HG02943 (cell line): ENCODE measurements around the gene CLINT1.
A peak's percentile ranks its signal among the peaks of the same experiment; 100 is the strongest.
"Not testable (repeated sequence)": the region's sequence is repeated elsewhere in the genome, so short reads cannot be mapped to it uniquely, and the experiment has no call there.

Experiments used
- ATAC-seq: cut with Tn5 transposase; IDR thresholded peaks from one replicate; pipeline ENCODE4 v1.9.1; 2021; ENCODE audit warnings: mild to moderate bottlenecking, low read depth, moderate library complexity; ENCODE audit not compliant: unreplicated experiment

CLINT1 gene

DNA sequence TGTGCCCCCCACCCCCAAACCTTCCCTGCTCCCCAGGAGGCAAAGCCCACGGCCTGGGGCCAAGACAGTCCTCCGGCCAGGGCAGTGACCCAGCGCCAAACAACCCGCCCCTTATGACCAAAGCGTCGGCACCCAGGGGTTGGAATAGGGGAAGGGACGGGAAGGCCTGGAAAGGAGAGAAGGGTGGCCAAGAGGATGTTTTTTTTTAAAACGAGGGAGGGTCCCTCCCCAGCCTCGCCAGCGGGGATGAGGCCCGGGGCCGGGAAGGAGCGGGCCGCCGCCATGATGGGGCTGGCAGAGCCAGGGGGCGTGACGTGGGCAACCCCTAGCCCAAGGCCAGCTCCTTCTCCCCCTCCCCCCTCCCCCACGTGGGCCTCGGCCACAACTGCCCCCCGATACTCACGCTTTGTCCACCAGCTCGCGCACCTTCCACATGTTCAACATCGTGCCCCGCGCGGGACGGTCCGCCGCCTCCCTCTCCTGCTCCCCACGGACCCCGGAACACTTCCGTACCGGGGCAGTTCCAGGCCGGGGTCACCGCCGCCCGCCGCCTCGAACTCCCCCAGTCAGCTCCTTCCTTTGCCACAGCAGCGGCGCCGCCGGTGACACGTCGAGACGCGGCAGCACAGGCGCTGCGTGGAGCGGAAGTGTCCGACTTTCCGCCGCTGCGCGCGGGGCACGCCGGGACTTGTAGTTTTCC lies at the start of gene CLINT1:
Gene CLINT1, minus strand, starts transcription at position 619 of the 700 bp plus-strand sequence. Its CDS starts 175 bp downstream, at position 444.
- peak; percentile 34 for ATAC-seq

DNA sequence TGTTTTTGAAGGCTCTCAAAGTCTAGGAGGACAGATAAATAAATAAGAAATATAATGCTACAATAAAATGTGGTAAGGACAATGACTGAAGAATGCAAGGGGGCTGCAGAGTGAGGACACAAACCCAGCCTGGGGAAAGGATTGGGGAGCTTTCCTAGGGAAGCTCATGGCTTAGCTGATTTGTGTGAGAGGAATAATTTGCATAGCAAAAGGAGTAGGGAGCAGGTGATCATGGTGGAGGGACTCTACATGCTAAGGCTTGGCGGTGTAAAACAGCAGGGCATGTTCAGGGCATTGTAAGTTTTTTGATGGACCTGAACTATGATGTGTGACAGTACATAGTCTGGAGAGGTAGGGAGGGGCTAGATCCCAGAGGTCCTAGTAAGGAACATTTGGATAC lies 49.5 kb upstream of the CLINT1 start:
- no peak for ATAC-seq

DNA sequence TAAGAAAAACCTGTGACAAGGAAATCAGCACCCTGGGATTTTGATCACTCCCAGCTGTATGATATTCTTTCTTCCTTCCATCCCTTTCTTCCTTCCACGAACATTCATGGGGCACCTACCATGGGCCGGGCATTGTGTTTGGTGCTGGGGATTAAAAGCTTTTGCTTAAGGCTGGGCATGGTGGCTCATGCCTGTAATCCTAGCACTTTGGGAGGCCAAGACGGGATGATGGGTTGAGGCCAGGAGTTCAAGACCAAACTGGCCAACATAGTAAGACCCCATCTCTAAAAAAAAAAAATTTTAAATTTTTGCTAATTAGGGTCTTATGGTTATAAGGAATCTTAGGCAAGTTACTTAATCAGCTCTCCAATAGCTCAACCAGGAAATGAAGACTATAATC lies 48.5 kb upstream of the CLINT1 start:
- ATAC-seq, result no peak

DNA sequence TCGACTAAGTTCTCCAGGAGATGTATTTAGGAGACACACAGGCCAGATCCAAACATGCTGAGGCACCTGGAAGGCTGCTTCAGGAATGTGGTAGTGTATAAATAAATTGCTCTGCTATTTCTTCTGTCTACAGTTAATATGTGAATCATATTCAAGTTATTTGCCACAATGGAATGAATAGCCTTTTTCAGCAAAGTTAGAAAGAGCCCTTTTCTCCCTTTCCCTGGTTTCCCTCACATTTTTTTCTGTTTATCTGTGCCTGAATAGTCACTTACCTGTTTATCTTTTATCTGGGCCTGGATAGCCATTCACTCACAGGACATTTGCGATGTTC lies 44.1 kb upstream of the CLINT1 start:
- ATAC-seq, result no peak

DNA sequence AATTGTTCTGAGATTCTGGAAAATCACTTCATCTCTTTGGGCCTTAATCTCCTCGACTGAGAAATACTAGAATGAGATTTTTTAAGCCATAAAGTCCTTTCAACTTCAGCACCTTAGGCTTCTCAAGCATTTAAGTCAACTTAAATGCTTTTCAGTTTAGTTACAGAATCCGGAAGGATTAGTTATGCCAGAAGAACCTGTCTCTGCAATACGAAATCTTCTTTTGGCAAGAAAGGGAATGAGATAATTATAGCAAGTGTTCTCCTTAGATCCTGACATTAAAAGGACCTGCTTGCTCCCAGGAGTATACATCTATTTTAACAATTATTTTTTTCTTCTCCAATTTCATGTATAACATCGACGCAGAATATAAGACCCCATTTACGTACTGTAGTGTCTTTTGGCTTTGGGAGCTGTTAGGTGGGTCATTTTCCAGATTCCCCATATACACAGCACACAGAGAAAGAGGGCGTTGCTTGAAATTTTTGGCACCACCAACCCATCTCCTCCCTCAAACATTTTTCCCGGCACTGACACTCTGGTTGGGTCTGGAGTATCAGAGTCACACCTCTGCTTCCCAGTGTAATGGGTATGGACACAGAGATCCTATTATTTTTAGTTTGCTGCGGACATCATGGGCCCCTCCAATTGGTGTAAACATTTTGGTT lies 43.6 kb upstream of the CLINT1 start:
- ATAC-seq, result no peak

DNA sequence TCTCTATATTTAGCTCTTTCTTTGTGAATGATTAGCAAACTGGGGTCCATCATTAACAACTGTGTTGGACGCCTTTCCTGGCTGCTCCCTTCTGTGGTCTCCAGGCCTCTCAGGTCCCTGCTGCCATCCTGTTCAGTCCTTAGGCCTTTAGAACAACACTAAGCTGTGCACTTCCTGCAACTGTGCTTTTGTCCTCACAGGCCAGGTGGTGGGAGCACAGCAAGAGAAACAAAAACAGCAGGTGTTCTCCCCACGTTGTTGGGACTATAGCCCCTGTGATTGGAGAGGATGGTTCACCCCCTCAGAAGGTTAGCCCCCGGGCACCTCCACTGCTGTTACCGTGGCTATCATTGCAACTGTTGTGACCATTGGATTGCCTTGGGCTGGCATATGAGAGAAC lies 41.7 kb upstream of the CLINT1 start:
- no peak for ATAC-seq

DNA sequence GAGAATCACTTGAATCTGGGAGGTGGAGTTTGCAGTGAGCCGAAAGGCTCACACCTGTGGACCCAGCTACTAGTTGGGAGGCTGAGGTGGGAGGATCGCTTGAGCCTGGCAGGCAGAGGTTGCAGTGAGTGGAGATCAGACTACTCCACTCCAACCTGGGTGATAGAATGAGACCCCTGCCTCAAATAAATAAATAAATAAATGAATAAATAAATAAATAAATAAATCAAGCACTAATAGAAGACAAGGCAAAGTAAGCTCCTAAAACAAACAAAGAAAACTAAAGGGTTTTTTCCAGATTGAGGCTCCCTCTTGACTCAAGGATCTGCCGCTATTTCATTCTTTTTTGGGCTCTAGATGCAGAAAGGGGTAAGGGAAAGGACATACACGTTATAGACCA lies 34.7 kb upstream of the CLINT1 start:
- no peak for ATAC-seq

DNA sequence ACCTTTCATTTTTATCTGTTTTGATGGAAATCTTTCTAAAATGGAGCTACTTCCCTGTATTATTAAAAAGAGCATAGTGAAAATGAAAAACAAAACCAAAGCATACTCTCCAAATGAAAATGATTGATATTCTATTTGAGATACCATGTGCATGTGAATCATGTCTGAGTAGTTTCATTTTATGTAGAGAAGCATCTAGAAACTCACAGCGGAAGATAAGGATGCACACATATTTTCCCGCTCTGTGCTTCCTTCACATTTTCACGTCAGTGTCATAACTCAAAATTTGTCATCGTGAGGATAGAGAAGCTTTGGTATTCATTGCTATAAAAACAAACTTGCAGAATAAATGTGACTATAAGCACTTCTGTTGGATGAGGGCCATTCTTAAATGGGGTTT lies 34.0 kb upstream of the CLINT1 start:
- no peak for ATAC-seq

DNA sequence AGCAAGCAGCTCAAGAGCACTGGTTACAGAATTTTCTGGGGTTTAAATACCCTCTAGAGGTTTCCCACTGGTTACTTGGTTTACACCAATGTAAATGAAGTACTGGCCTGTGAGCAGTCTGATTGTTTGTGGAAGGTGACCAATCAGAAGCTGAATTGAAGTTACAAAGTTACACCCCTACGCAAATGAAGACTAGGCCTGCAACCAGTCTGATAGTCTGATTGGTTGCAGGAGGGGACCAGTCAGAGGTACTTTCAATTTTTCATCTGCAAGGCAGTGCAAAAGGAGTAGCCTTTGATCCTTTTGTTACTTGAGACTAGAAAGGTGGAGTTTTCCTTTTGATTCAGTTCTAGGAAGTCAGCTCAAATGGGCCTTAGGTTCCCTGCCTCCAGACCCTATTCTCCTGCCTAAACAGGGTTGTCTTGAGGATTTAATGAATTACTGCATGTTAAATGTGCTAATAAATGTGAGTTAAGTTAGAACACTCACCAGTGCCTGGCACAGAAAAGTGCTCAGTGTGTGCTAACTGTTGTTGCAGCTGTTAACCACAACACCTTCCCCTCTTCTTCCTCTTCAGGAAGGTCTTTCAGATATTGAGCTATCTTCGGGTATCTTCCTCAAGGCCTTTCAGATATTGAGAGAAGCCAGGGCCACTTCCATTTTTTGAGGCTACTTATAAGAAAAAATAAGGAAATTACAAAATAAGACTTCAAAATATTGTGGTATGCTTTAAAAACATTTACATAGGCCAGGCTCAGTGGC lies 32.1 kb upstream of the CLINT1 start:
- ATAC-seq, result no peak

DNA sequence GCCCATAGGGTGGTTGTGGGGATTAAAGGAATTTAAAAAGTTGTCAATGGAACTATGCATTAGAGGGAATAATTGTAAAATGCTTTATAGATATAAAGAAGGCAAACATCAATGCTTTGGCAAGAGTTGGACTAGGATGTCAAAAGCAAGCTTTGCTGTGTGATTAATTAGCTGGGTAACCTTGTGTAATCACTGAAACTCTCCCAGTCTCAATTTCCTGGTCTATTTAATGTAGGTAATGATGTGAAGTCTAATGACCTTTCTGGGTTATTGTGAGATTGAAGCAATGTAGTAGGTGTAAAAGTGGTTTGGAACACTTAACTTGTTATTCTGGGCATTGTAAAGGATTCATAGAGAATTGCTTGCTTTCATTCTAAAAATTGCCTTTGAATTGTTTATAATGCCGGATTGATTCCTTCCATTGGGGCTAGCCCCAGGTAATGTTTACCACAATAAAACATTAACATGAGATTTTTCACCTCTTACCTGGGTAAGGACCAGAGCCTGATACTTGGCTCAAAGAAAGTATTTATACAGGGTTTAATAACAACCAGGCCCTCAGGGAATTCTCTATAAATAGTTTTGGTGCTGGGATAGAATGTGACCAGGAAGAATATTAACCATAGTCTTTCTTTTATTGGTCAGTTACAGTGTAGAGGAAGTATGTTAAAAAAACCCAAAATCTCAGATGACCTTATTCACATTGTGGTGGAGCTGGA lies 30.0 kb upstream of the CLINT1 start:
- no peak for ATAC-seq

DNA sequence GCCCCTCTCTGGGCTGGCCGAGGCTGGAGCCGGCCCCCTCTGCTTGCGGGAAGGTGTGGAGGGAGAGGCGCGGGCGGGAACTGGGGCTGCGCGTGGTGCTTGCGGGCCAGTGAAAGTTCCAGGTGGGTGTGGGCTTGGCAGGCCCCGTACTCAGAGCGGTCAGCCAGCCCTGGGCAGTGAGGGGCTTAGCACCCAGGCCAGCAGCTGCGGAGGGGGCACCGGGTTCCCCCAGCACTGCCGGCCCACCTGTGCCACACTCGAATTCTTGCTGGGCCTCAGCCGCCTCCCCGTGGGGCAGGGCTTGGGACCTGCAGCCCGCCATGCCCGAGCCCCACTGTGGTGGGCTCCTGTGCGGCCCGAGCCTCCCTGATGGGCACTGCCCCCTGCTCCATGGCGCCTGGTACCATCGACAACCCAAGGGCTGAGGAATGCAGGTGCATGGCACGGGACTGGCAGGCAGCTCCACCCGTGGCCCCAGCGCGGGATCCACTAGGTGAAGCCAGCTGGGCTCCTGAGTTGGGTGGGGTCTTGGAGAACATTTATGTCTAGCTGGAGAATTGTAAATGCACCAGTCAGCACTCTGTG lies 27.9 kb upstream of the CLINT1 start:
- ATAC-seq, result no peak

DNA sequence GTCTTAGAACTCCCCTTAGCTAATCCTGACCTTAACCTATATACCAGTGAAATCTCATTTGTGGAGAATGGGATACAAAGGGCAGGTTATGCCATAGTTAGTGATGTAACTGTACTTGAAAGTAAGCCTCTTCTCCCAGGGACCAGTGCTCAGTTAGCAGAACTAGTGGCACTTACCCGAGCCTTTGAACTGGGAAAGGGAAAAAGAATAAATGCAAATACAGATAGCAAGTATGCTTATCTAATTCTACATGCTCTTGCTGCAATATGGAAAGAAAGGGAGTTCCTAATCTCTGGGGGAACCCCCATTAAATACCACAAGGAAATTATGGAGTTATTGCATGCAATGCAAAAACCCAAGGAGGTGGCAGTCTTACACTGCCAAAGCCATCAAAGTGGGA lies 26.1 kb upstream of the CLINT1 start:
- ATAC-seq, result not testable (repeated sequence)

DNA sequence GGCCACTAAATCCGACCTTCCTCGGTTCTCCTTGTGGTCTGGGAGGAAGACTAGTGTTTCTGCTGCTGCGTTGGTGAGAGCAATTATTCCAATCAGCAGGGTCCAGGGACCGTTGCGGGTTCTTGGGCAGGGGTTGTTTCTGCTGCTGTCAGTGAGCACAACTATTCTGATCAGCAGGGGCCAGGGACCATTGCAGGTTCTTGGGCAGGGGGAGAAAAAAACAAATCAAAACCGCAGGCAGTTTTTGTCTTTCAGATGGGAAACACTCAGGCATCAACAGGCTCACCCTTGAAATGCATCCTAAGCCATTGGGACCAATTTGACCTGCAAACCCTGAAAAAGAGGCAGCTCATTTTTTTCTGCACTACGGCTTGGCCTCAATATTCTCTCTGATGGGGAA lies 22.6 kb upstream of the CLINT1 start:
- ATAC-seq, result not testable (repeated sequence)

DNA sequence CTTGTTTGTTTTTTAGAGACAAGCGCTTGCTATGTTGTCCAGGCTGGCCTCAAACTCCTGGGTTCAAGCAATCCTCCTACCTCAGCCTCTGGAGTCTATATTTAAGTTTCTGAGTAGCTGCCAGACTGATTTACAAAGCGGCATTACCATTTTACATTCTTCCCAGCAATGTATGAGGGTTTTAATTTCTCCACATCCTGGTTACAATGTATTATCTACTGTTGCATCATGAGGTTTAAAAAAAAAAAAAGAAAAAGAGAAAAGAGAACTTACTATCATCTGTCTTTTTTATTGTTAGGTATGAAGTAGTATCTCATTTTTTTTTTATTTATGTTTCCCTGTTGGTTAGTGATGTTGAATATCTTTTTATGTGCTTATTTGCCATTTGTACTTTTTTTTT lies 18.9 kb upstream of the CLINT1 start:
- no peak for ATAC-seq

DNA sequence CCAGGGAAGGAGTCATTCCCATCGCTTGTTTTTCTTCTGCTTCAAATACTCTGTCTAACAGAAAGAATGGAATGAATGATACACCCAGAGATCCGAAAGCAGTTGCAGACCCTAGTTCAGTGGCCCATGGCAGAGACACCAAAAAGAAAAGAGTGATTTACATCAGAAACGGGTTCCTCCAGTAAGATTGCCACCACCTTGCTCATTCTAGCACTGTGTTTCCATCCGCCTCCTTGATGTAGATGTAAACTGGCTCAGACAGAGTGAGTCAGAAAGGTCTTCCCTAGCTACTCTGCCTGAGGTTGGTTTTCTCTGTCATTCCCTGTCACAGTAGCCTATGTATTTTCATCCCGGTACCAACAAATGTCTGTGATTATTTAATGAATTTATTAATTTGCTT lies 15.9 kb upstream of the CLINT1 start:
- ATAC-seq, result no peak

DNA sequence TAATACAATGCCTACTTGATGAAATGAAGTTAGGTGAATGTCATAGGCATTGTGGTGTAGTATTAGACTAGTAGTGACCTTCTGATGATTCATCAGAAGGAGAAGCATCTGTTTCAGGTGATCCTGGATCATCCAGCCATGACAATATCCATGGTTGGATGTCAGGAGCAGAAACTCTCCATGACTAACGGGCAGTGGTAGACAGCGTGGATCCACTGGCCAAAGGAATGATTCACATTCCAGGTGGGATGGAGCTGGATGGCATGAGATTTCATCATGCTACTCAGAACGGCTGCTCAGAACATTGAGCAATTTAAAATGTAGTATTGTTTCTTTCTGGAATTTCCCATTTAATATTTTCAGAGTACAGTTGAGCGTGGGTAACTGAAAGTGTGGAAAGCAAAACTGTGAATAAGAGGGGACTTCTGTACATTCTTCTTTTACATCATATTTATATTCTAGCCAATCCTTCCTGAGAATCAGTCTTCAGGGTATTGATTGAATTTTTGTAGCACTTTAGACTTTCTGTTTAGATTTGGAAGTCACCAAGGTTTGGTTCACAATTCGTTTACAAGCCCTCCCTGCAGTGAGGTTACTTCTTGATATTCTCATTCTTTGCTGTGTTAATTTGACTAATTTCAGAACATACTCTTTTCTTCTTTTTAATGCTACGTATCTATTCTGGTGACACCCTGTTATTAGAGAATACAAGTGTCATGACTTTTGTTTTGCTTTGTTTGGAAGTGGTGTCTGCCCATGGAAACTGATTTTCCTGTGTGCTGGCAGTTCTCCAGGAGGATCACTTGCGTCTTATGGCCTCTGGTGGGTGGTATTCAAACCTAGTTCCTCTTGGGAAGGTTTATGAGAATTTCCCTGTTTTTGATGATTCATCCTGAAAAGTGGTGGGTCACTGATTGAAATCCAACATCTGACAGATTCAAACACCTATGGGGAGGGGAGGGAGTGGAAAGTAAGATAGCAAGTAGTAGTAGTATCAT lies 12.2 kb upstream of the CLINT1 start:
- no peak for ATAC-seq

DNA sequence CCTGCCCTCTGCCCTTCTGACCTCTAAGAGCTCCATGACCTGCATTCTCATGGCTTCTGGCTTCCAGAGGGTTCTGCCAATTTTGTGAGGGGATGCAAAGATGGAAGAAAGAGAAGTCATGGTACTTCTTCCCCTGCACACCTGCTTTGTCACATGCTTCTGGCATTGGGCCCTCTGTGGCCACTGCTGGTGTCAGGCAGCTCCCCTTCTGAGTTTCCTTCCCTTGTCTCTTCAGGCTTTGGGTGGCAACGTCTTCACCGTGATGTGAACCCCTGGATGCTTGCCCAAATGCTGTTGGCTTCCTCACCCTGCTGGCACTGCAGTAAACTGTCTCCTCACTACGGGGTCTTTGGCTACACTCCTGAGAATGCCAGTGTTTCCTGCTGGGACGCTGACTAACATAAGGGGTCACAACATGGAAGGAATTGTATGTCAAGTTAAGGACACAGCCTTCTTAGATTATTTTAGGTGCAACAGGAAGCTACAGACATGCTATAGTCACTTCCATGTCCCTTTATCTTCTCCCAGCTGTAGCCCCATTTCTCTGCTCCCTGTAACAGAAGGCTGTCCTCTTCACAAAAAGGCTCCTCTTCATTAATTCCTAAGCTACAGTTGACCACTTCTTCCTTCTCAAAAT lies 8.9 kb upstream of the CLINT1 start:
- no peak for ATAC-seq

DNA sequence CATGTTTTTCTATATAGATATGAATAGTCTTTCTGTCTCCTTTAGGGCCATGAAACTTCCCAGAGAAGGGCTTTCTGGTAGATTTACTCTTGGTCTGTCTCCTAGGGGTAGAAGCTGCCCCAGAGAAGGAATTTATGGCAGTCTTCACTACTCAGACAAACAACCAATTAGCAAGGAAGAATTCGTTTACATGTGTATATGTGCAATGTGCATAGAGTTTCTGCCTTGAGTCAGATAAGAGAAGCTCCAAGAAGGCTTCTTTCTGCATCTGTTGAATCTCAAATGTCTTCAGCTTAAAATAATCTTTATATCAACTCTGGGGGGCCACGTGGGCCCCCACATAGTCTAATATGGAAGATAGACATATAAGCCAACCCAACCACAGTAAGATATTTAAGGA lies 7.6 kb upstream of the CLINT1 start:
- no peak for ATAC-seq

DNA sequence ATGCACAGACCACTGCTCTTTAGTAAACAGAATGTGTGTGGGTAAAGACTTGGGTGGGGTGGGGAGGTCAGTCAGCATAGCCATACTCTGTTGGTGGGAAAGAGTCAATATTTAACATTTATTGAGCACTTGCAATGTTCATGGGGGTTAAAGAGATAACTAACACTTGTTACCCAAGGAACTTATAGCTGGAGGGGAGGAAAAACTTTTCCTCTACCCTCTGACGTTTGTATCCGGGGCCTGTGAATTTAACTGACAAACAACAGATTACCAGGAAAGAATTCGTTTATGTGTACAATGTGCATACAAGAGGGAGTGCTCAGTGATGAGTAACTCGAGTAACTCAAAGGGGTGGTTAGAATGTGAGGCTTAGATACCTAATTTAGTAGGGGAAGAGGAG lies 6.8 kb upstream of the CLINT1 start:
- ATAC-seq, result no peak
